NCI-H524 treated with DMSO at 0.1 percent for 48 hours (cell line): ENCODE results near the gene HPCA.

Experiments
- DNase-seq: peaks from one replicate; lab custom pipeline; 2025; lab: John Stamatoyannopoulos, UW

Gene HPCA

GRCh38 chr1:32886004-32886827 is at the start of gene HPCA:
Gene HPCA (plus strand): TSS chr1:32886491. CDS start chr1:32888899, 2,408 bp downstream.
- no peak for DNase-seq

GRCh38 chr1:32848354-32849063 is 37.8 kb upstream of the HPCA start:
- no peak for DNase-seq

GRCh38 chr1:32855861-32856617 is 30.3 kb upstream of the HPCA start:
- DNase-seq = no peak

GRCh38 chr1:32858136-32858535 is 28.2 kb upstream of the HPCA start:
- DNase-seq = no peak

- no peak for DNase-seq
Observed at GRCh38 chr1:32858791-32859190, 27.5 kb upstream of the HPCA start.

GRCh38 chr1:32859915-32860314 is 26.4 kb upstream of the HPCA start:
- no peak for DNase-seq

GRCh38 chr1:32860566-32860965 is 25.7 kb upstream of the HPCA start:
- DNase-seq = no peak

GRCh38 chr1:32861904-32862695 is 24.2 kb upstream of the HPCA start:
- DNase-seq = no peak

GRCh38 chr1:32863218-32863880 is 22.9 kb upstream of the HPCA start:
- DNase-seq = no peak

GRCh38 chr1:32863881-32864245 is 22.4 kb upstream of the HPCA start:
- DNase-seq = no peak

GRCh38 chr1:32864375-32865019 is 21.8 kb upstream of the HPCA start:
- no peak for DNase-seq

GRCh38 chr1:32865639-32866405 is 20.5 kb upstream of the HPCA start:
- no peak for DNase-seq

- DNase-seq = no peak
Observed at GRCh38 chr1:32867151-32867550, 19.1 kb upstream of the HPCA start.

- DNase-seq = no peak
Observed at GRCh38 chr1:32867671-32868070, 18.6 kb upstream of the HPCA start.

- no peak for DNase-seq
Observed at GRCh38 chr1:32868085-32868484, 18.2 kb upstream of the HPCA start.

- DNase-seq = no peak
Observed at GRCh38 chr1:32868806-32869455, 17.4 kb upstream of the HPCA start.

- no peak for DNase-seq
Observed at GRCh38 chr1:32869923-32870614, 16.2 kb upstream of the HPCA start.

GRCh38 chr1:32870615-32871363 is 15.5 kb upstream of the HPCA start, which contains the start of gene FNDC5:
Gene FNDC5 (minus strand): TSS chr1:32870912.
- no peak for DNase-seq
